SK-N-MC (cell line): Measurements from ENCODE around the gene RP9.

Experiments used
- EZH2 ChIP-seq: fragments of 200-600 bp; sonication (generic); IDR thresholded peaks from one replicate; pipeline ENCODE4 v1.6.1; 2017; ENCODE audit warnings: antibody characterized with exemption
- POLR2AphosphoS5 ChIP-seq: IDR thresholded peaks from 2 replicates; pipeline ENCODE4 v1.6.1; 2012; ENCODE audit warnings: mild to moderate bottlenecking, low read depth, low read length, borderline replicate concordance

DNA sequence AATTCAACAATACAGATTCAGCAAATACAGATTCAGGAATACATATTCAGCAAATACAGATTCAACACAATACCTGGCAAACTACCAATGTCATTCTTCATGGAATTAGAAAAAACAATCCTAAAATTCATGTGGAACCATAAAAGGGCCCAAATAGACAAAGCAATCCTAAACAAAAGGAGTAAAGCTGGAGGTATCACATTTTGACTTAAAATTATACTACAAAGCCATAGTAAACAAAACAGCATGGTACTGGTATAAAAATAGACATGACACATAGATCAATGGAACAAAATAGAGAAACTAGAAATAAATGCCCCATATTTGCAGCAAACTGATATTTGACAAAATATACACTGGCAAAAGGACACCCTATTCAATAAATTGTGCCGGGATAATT, 43.2 kb downstream of the RP9 start:
- no peak for TF ChIP-seq POLR2AphosphoS5
- TF ChIP-seq EZH2: no peak
